Vagina (tissue), 2 donors: ENCODE results near the gene MYO1D.

Source experiments
- CTCF ChIP-seq, 3 experiments: fragments of 450-650 bp in 2 of 3; fragments of 200-600 bp in 1 of 3; sonication (generic) in 1 of 3; IDR thresholded peaks; one replicate each; pipeline ENCODE4 v1.5.1; 2017 to 2019; ENCODE audit warnings: antibody characterized with exemption in 3 of 3, mild to moderate bottlenecking in 2 of 3, moderate library complexity in 2 of 3
- POLR2A ChIP-seq, 2 donors: fragments of 450-650 bp; IDR thresholded peaks; one replicate each; pipeline ENCODE4 v1.6.1; 2017; ENCODE audit warnings: antibody characterized with exemption in 2 of 2, mild to moderate bottlenecking in 2 of 2, moderate library complexity in 2 of 2
- POLR2AphosphoS5 ChIP-seq, 2 donors: sonication (generic); formaldehyde crosslinking; IDR thresholded peaks; one replicate each; pipeline ENCODE4 v1.9.0; 2017; ENCODE audit warnings: antibody characterized with exemption in 2 of 2, mild to moderate bottlenecking in 2 of 2, low read depth in 1 of 2; ENCODE audit not compliant: insufficient read depth in 1 of 2

DNA sequence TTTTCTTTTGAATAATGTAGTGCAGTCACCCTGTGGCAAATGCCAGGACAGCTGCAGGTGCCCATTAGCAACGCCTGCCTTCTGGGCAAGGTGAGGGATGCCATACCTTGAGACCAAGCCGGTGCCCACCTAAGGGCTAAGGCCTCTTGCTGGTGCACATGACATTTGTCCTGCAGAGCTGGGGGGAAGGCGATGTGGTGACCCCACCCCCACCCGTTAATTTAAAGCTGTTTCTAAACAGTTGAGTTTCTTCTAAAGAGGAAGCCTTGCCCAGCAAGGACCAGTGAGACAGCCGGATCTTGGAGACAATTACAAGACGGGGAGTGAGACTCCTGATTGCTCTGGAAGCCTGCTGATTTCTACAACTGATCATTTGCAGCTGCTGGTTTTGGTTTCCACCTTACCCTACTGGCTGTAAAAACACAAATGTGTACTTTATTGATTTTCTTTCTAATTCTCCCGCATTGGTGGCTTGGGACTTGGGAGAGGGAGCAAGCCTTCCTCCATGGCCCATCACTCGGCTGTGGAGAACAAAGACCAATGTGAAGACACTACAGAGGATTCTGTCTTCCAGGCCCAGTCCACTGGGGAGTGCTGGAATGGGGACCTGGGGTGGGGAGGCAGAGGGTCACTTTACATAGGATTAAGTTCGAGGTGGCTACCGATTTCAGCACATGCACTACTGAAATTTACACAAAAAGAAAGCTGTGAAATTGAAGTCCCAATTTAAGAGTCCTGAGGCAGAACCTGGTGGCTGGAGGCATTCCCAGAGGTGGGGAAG, 387.4 kb downstream of the MYO1D start:
- TF ChIP-seq CTCF (IDR thresholded peaks at IDR 0.05), result no peak
- no peak for TF ChIP-seq POLR2A (IDR thresholded peaks at IDR 0.05)
- TF ChIP-seq POLR2AphosphoS5 (IDR thresholded peaks at IDR 0.05; ENCODE audit: insufficient read depth in 1 of 2, low read depth in 1 of 2), result no peak
